WTC11 (cell line): ENCODE data around the gene IRS2. TPM values are rescaled to one million over a fixed set of nuclear protein-coding genes. Genes with fewer than 3 reads are reported as not detected.

Source experiments
- ATAC-seq: fragments of 200-7000 bp; cut with Tn5 transposase; 2 replicates; pipeline ENCODE4 v1.10.0; 2021; ENCODE audit warnings: mild to moderate bottlenecking, moderate library complexity
- CTCF ChIA-PET: fragments of 300-600 bp; sonication (Branson Sonifier 250); formaldehyde crosslinking; loops from one replicate; lab custom pipeline; 2021; ENCODE audit warnings: antibody characterized with exemption; lab: Charles Lee
- POLR2A ChIA-PET: fragments of 350-600 bp; sonication (Branson Sonifier 250); formaldehyde crosslinking; loops from one replicate; lab custom pipeline; 2021; ENCODE audit warnings: antibody characterized with exemption; lab: Charles Lee
- DNase-seq: peaks from one replicate; pipeline ENCODE4 v3.0.0; 2021; ENCODE audit warnings: low spot score
- H3K27ac Mint-ChIP-seq: 2 replicates; pipeline ENCODE4 v1.8.0; 2021; ENCODE audit warnings: mixed read lengths
- H3K27me3 Mint-ChIP-seq: 2 replicates; pipeline ENCODE4 v1.8.0; 2021; ENCODE audit warnings: low read depth, mild to moderate bottlenecking, moderate library complexity, mixed read lengths
- H3K36me3 Mint-ChIP-seq: 2 replicates; pipeline ENCODE4 v1.8.0; 2021; ENCODE audit warnings: mixed read lengths
- H3K4me1 Mint-ChIP-seq: 2 replicates; pipeline ENCODE4 v1.8.0; 2022; ENCODE audit warnings: mixed read lengths
- H3K4me3 Mint-ChIP-seq: 2 replicates; pipeline ENCODE4 v1.8.0; 2021; ENCODE audit warnings: mild to moderate bottlenecking, moderate library complexity, mixed read lengths
- H3K9me3 Mint-ChIP-seq: 2 replicates; pipeline ENCODE4 v1.8.0; 2021; ENCODE audit warnings: mixed read lengths
- CTCF ChIP-seq: fragments of 200-600 bp; IDR thresholded peaks from 2 replicates; pipeline ENCODE4 v1.8.0; 2022; ENCODE audit warnings: antibody characterized with exemption
- E2F1 ChIP-seq: sonication (generic); formaldehyde crosslinking; IDR thresholded peaks from 2 replicates; pipeline ENCODE4 v1.8.0; 2022; ENCODE audit warnings: mild to moderate bottlenecking, missing genetic modification reagents
- E2F5 ChIP-seq: sonication (generic); formaldehyde crosslinking; IDR thresholded peaks from 2 replicates; pipeline ENCODE4 v1.8.1; 2022; ENCODE audit warnings: mild to moderate bottlenecking, moderate library complexity, missing genetic modification reagents
- ERG ChIP-seq: fragments of 250-450 bp; sonication (Bioruptor Pico); IDR thresholded peaks from 2 replicates; pipeline ENCODE4 v1.8.0; 2021; ENCODE audit warnings: mild to moderate bottlenecking
- FOXP1 ChIP-seq: sonication (generic); formaldehyde crosslinking; IDR thresholded peaks from 2 replicates; pipeline ENCODE4 v1.8.0; 2022; ENCODE audit warnings: missing genetic modification reagents, mild to moderate bottlenecking, moderate library complexity, borderline replicate concordance
- FOXP4 ChIP-seq: sonication (generic); formaldehyde crosslinking; IDR thresholded peaks from 2 replicates; pipeline ENCODE4 v1.8.0; 2022; ENCODE audit warnings: mild to moderate bottlenecking, missing genetic modification reagents
- GRHL2 ChIP-seq: fragments of 250-450 bp; sonication (Bioruptor Pico); IDR thresholded peaks from 2 replicates; pipeline ENCODE4 v1.8.0; 2022; ENCODE audit warnings: mild to moderate bottlenecking, moderate library complexity; ENCODE audit not compliant: insufficient replicate concordance, severe bottlenecking
- IRF2 ChIP-seq: sonication (generic); formaldehyde crosslinking; IDR thresholded peaks from 2 replicates; pipeline ENCODE4 v1.8.0; 2022; ENCODE audit warnings: low read depth, missing genetic modification reagents, borderline replicate concordance
- NR1H2 ChIP-seq: sonication (generic); formaldehyde crosslinking; IDR thresholded peaks from 2 replicates; pipeline ENCODE4 v1.9.0; 2021; ENCODE audit warnings: mild to moderate bottlenecking, moderate library complexity, missing genetic modification reagents
- NR2C2 ChIP-seq: sonication (generic); formaldehyde crosslinking; IDR thresholded peaks from 2 replicates; pipeline ENCODE4 v1.8.0; 2022; ENCODE audit warnings: mild to moderate bottlenecking, missing genetic modification reagents
- SMAD3 ChIP-seq: sonication (generic); formaldehyde crosslinking; IDR thresholded peaks from 2 replicates; pipeline ENCODE4 v1.8.0; 2022; ENCODE audit warnings: missing genetic modification reagents, mild to moderate bottlenecking, borderline replicate concordance
- SP1 ChIP-seq: sonication (generic); formaldehyde crosslinking; conservative IDR thresholded peaks from 2 replicates; pipeline ENCODE4 v1.8.1; 2022; ENCODE audit warnings: missing genetic modification reagents
- TCF7 ChIP-seq: sonication (generic); formaldehyde crosslinking; IDR thresholded peaks from 2 replicates; pipeline ENCODE4 v1.8.0; 2022; ENCODE audit warnings: mild to moderate bottlenecking, low read depth, missing genetic modification reagents, moderate library complexity
- ZBTB21 ChIP-seq: sonication (generic); formaldehyde crosslinking; IDR thresholded peaks from 2 replicates; pipeline ENCODE4 v1.8.1; 2023; ENCODE audit warnings: mild to moderate bottlenecking, missing genetic modification reagents, borderline replicate concordance
- ZBTB43 ChIP-seq: sonication (generic); formaldehyde crosslinking; IDR thresholded peaks from 2 replicates; pipeline ENCODE4 v1.8.1; 2023; ENCODE audit warnings: mild to moderate bottlenecking, missing genetic modification reagents
- ZMAT4 ChIP-seq: fragments of 250-450 bp; sonication (Bioruptor Pico); IDR thresholded peaks from 2 replicates; pipeline ENCODE4 v1.9.0; 2021; ENCODE audit warnings: mild to moderate bottlenecking
- ZNF532 ChIP-seq: fragments of 250-450 bp; sonication (Bioruptor Pico); IDR thresholded peaks from 2 replicates; pipeline ENCODE4 v1.9.0; 2021; ENCODE audit warnings: mild to moderate bottlenecking, borderline replicate concordance
- ZNF671 ChIP-seq: fragments of 250-450 bp; sonication (Bioruptor Pico); IDR thresholded peaks from 2 replicates; pipeline ENCODE4 v1.8.0; 2021; ENCODE audit warnings: mild to moderate bottlenecking
- total RNA-seq: library from RNA; stranded (reverse); gene quantifications from 3 replicates; pipeline ENCODE4 v1.2.3, GENCODE V29; 2021

IRS2 gene
- total RNA-seq, 1 experiment from 2014 or later: 20.5 TPM

GRCh38 chr13:109785892-109786450 is 412 bp downstream of the IRS2 start:
- no peaks in the 10 kb centered on the region for H3K9me3 Mint-ChIP-seq
- ATAC-seq (peak; percentile 0; the same call in 1 of the 2 replicates), DNase-seq (no peak)
- peak overlapping the region; percentile 57 for H3K4me3 Mint-ChIP-seq
- peaks cover 18% of the 10 kb centered on the region for H3K4me1 Mint-ChIP-seq
- H3K27me3 Mint-ChIP-seq: no peaks in the 10 kb centered on the region; the same call in 1 of the 2 replicates
- no peak overlapping the region for H3K27ac Mint-ChIP-seq
- ChIA-PET POLR2A (no interaction called here), CTCF (no interaction called here)
- no peak for TF ChIP-seq NR1H2
- 0 out of 2 replicates have a peak, but pooled peaks have one; percentile 66 for TF ChIP-seq FOXP1 (CRISPR knock-in tag)
- 0 out of 2 replicates have a peak, but pooled peaks have one; percentile 73 for TF ChIP-seq FOXP4 (CRISPR knock-in tag)
- H3K36me3 Mint-ChIP-seq: peaks cover 6% of the 10 kb centered on the region

GRCh38 chr13:109785141-109785891 is 1.1 kb downstream of the IRS2 start:
- peak; percentile 52 for DNase-seq
- Mint-ChIP-seq H3K9me3 (no peaks in the 10 kb centered on the region), H3K4me3 (peak overlapping the region; percentile 69), H3K27ac (no peak overlapping the region), H3K36me3 (peaks cover 11% of the 10 kb centered on the region), H3K4me1 (peaks cover 21% of the 10 kb centered on the region), H3K27me3 (no peaks in the 10 kb centered on the region; the same call in 1 of the 2 replicates)
- no peak for ATAC-seq
- ChIA-PET POLR2A (interaction anchor here (0.7 kb wide), 1 partner anchor 60 kb away, joined by 3 read pairs; no protein-coding TSS in a partner anchor), CTCF (interaction anchor here (0.7 to 2.4 kb wide), 10 partner anchors 56 to 685 kb away, joined by 3 to 10 read pairs (median 3); no protein-coding TSS in a partner anchor)
- TF ChIP-seq E2F5 (CRISPR knock-in tag): no peak
- TF ChIP-seq CTCF: no peak; the same call in 1 of the 2 replicates
- TF ChIP-seq ZBTB43: no peak
- TF ChIP-seq ERG: no peak
- TF ChIP-seq ZNF532 (CRISPR knock-in tag): no peak
- TF ChIP-seq E2F1 (CRISPR knock-in tag): no peak
- no peak for TF ChIP-seq IRF2 (CRISPR knock-in tag)
- no peak for TF ChIP-seq ZMAT4 (CRISPR knock-in tag)
- TF ChIP-seq ZBTB21 (CRISPR knock-in tag): no peak
- no peak for TF ChIP-seq GRHL2 (CRISPR knock-in tag)
- 0 out of 2 replicates have a peak, but pooled peaks have one; percentile 24 for TF ChIP-seq TCF7
- no peak; the same call in 1 of the 2 replicates for TF ChIP-seq SP1 (CRISPR knock-in tag)
- TF ChIP-seq SMAD3 (CRISPR knock-in tag): no peak
- no peak for TF ChIP-seq NR2C2
- TF ChIP-seq ZNF671: no peak
